Endothelial cell of umbilical vein (primary cell): ENCODE measurements around the gene USP6NL.

Experiments used
- CTCF ChIP-seq, 2 donors: IDR thresholded peaks; 1 replicate in 1 of 2; 2 replicates in 1 of 2; pipeline ENCODE4 v1.5.1; 2011; ENCODE audit warnings: low read length in 2 of 2, mild to moderate bottlenecking in 2 of 2, moderate library complexity in 2 of 2, control low read depth in 1 of 2, inconsistent platforms in 1 of 2, low read depth in 1 of 2; ENCODE audit not compliant: insufficient read depth in 1 of 2; ENCODE audit errors: extremely low read depth in 1 of 2
- EZH2 ChIP-seq: IDR thresholded peaks from 2 replicates; pipeline ENCODE4 v1.6.1; 2012; ENCODE audit warnings: borderline replicate concordance, low read depth, mild to moderate bottlenecking, moderate library complexity, low read length, inconsistent platforms; ENCODE audit not compliant: severe bottlenecking
- MAX ChIP-seq: IDR thresholded peaks from 2 replicates; pipeline ENCODE4 v1.6.1; 2011; ENCODE audit not compliant: insufficient read depth, insufficient read length
- POLR2A ChIP-seq: IDR thresholded peaks from 2 replicates; pipeline ENCODE4 v1.6.1; 2012; ENCODE audit warnings: low read depth, mild to moderate bottlenecking, control low read depth, low read length
- POLR2AphosphoS5 ChIP-seq: IDR thresholded peaks from 2 replicates; pipeline ENCODE4 v1.6.1; 2012; ENCODE audit warnings: low read depth, mild to moderate bottlenecking, control low read depth, low read length, moderate library complexity; ENCODE audit not compliant: insufficient read depth

GRCh38 chr10:11595395-11595692 is 16.1 kb downstream of the USP6NL start:
- TF ChIP-seq CTCF (IDR thresholded peaks at IDR 0.05; ENCODE audit: extremely low read depth in 1 of 2, insufficient read depth in 1 of 2, low read depth in 1 of 2, low read length in 2 of 2) (no peak), EZH2 (no peak), POLR2A (no peak), POLR2AphosphoS5 (no peak), MAX (no peak)
